ENCODE measurements around the gene CLIP4.

Gene CLIP4

GRCh38 chr2:29227935-29228675 lies 112.9 kb downstream of the CLIP4 start:
- no peak for TF ChIP-seq CTCF (conservative IDR thresholded peaks at IDR 0.05; ENCODE audit: low read depth, low read length)
- H3K4me3 ChIP-seq (ENCODE audit: low read length): no peak overlapping the region
- DNase-seq (ENCODE audit: low read depth): peak; percentile 48

GRCh38 chr2:29228947-29229346 lies 113.7 kb downstream of the CLIP4 start:
- no peak overlapping the region for H3K4me3 ChIP-seq (ENCODE audit: low read length)
- TF ChIP-seq CTCF (conservative IDR thresholded peaks at IDR 0.05; ENCODE audit: low read depth, low read length): no peak
- DNase-seq (ENCODE audit: low read depth): no peak

GRCh38 chr2:29229640-29230039 lies 114.4 kb downstream of the CLIP4 start:
- no peak for DNase-seq (ENCODE audit: low read depth)
- TF ChIP-seq CTCF (conservative IDR thresholded peaks at IDR 0.05; ENCODE audit: low read depth, low read length): no peak
- H3K4me3 ChIP-seq (ENCODE audit: low read length): no peak overlapping the region

DNA sequence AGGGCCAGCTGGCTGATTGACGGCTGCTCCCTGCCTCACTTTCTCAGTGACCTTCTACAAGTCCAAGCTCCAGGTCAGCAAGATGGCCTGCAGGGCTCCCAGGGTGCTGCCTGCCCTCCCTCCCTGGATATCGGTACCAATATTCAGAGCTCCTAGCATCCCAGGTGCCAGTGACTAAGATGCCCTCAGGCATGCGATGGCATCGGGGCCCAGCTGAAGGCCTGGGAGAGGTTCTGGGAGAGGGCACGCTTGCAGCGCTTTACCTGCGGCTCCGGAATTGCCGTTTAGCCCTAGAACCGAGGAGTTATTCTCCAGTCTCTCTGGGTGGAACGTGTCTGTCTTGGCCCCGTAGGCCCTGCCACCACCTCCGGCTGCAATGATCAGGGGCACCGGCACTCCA lies 116.8 kb downstream of the CLIP4 start:
- H3K4me3 ChIP-seq (ENCODE audit: low read length): no peak overlapping the region
- DNase-seq (ENCODE audit: low read depth): no peak
- no peak for TF ChIP-seq CTCF (conservative IDR thresholded peaks at IDR 0.05; ENCODE audit: low read depth, low read length)

DNA sequence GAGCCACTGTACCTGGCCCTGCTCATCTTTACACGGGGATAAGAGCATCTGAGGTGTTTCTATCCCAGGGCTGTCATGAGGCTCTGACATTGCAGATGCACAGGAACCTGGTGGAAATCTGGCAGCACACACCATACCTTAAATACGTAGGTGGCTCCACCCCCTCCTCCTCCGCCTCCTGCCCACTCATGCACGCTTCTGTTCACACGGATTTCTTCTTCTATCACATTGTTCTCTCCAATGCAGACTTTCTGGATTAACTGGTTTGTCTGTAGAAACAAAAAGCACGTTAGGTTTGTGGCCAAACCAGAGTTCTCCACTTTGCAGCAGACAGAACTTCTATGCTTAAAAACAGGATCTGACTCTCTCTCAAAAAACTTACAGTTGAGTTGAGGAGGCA lies 118.2 kb downstream of the CLIP4 start:
- TF ChIP-seq CTCF (conservative IDR thresholded peaks at IDR 0.05; ENCODE audit: low read depth, low read length): no peak

GRCh38 chr2:29235411-29235810 lies 120.2 kb downstream of the CLIP4 start:
- TF ChIP-seq CTCF (conservative IDR thresholded peaks at IDR 0.05; ENCODE audit: low read depth, low read length): no peak
- no peak overlapping the region for H3K4me3 ChIP-seq (ENCODE audit: low read length)
- DNase-seq (ENCODE audit: low read depth): no peak

More for the DNA sequence above, 118.2 kb downstream of the CLIP4 start:
- H3K4me3 ChIP-seq (ENCODE audit: low read length): no peak overlapping the region
- DNase-seq (ENCODE audit: low read depth): no peak

DNA sequence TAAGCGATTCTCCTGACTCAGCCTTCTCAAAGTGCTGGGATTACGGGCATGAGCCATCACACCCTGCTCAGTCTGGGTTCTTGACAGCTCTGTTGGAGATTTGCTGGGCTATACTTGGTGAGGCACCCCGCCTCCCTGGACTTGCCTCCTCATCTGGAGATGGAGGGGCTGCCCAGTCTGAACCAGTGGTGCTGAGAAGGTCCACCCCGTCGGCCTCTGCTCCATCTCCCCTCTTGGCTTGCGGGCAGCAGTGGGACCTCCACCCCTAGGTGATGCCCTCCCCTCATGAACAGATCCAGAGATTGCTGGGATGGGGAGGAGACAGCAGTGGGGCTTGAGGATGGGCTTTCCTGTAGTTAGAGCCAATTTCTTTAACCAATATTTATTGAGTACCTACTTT lies 120.9 kb downstream of the CLIP4 start:
- H3K4me3 ChIP-seq (ENCODE audit: low read length): no peak overlapping the region
- TF ChIP-seq CTCF (conservative IDR thresholded peaks at IDR 0.05; ENCODE audit: low read depth, low read length): no peak
- DNase-seq (ENCODE audit: low read depth): no peak
